ENCODE results near the gene GSK3A. TPM values are rescaled to one million over a fixed set of nuclear protein-coding genes. Genes with fewer than 3 reads are reported as not detected.

Gene GSK3A
- polyA plus RNA-seq, 4 donors, result 48.5 to 73.0 (median 70.6) TPM

DNA sequence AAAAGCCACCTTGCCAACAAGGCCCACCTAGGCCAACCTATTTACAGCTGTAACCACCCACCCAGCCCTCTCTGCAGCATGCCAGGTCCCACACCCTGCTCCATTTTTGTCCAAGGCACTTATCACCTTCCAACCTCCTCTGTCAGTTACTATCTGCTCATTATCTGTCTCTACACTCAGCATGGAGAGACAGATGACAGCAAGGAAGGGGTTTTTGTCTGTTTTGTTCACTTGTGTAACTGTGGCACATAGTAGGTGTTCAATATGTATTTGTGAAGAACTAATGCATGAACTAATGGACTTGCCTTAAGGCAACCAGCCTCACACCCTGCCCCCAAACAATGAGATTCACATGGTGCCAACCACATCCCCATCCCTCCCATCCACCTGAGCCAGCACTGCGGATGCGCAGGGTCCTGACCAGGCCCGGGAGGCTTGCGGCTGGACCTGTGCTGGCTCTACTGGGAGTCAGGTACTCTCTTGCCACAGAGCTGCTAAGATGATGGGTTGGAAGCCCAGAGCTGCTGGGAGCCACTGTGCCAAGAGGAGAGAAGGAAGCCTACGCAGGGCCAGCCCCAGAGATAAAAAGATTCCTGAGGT is 42.2 kb downstream of the GSK3A start:
- FAIRE-seq, result no peak
- WGBS, 3 donors, result 83 to 93% (median 85%) methylated on average over 5 of the region's 5 CpGs
- Histone ChIP-seq H3K4me3 (ENCODE audit: low read depth in 1 of 3, low read length in 3 of 3) (no peak overlapping the region), H3K9me3 (ENCODE audit: control insufficient read depth in 2 of 2, insufficient read depth in 1 of 2, low read depth in 1 of 2, low read length in 1 of 2) (no peaks in the 10 kb centered on the region), H3K36me3 (ENCODE audit: control insufficient read depth in 3 of 3, insufficient read depth in 2 of 3, low read depth in 1 of 3, low read length in 3 of 3) (peaks cover 3 to 86% (median 17%) of the 10 kb centered on the region in 3 donors), H3K4me1 (ENCODE audit: control insufficient read depth in 3 of 3, insufficient read depth in 2 of 3, low read depth in 1 of 3, low read length in 2 of 3) (peaks cover 0 to 8% (median 8%) of the 10 kb centered on the region in 3 donors), H3K27ac (ENCODE audit: low read depth in 1 of 3, low read length in 2 of 3) (peak overlapping the region in 2 of 3 donors; percentile 1 to 84), H3K27me3 (ENCODE audit: control insufficient read depth in 3 of 3, insufficient read depth in 3 of 3, low read length in 3 of 3) (no peaks in the 10 kb centered on the region)
- no peak for DNase-seq

DNA sequence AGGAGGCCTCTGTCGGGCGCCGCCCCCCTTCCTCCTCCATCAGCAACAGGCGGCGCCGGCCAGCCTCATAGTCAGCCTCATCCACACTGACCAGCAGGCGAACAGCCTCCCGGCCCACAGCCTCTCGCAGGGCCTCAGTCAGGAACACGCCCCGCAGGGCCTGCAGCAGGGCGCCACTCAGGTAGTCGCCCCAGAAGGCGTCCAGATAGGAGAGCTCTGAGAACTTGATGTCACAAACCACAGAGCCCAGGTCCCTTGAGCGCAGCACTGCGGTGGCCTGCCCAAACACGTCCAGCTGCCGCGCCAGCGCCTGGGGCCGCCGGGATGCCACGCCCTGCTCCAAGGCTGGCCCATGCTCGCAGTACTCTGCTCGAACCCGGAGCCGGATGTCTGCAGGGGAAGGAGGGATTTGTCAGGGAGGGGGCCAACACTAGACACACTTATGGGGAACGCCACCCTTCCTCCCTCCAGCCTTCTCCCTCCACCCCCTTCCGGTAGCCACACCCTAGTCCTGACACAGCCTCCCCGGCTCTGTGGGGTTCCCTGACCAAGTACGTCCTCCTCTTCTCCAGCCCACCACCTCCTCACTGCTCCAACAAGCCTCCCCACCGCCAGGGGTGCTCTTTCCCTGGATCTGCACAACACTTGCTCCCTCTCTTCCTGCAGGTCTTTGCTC is 42.8 kb downstream of the GSK3A start:
- 61 to 87% (median 70%) methylated on average over 29 to 32 of the region's 32 CpGs for WGBS, 3 donors
- Histone ChIP-seq H3K4me3 (ENCODE audit: low read depth in 1 of 3, low read length in 3 of 3) (peak overlapping the region in 1 of 3 donors; percentile 13), H3K9me3 (ENCODE audit: control insufficient read depth in 2 of 2, insufficient read depth in 1 of 2, low read depth in 1 of 2, low read length in 1 of 2) (no peaks in the 10 kb centered on the region), H3K27ac (ENCODE audit: low read depth in 1 of 3, low read length in 2 of 3) (peak overlapping the region in 2 of 3 donors; percentile 73 to 84), H3K36me3 (ENCODE audit: control insufficient read depth in 3 of 3, insufficient read depth in 2 of 3, low read depth in 1 of 3, low read length in 3 of 3) (peaks cover 0 to 83% (median 14%) of the 10 kb centered on the region in 3 donors), H3K27me3 (ENCODE audit: control insufficient read depth in 3 of 3, insufficient read depth in 3 of 3, low read length in 3 of 3) (no peaks in the 10 kb centered on the region), H3K4me1 (ENCODE audit: control insufficient read depth in 3 of 3, insufficient read depth in 2 of 3, low read depth in 1 of 3, low read length in 2 of 3) (peaks cover 0 to 8% (median 8%) of the 10 kb centered on the region in 3 donors)
- DNase-seq, result peak in 1 of 2 donors; percentile 32
- FAIRE-seq, result no peak

DNA sequence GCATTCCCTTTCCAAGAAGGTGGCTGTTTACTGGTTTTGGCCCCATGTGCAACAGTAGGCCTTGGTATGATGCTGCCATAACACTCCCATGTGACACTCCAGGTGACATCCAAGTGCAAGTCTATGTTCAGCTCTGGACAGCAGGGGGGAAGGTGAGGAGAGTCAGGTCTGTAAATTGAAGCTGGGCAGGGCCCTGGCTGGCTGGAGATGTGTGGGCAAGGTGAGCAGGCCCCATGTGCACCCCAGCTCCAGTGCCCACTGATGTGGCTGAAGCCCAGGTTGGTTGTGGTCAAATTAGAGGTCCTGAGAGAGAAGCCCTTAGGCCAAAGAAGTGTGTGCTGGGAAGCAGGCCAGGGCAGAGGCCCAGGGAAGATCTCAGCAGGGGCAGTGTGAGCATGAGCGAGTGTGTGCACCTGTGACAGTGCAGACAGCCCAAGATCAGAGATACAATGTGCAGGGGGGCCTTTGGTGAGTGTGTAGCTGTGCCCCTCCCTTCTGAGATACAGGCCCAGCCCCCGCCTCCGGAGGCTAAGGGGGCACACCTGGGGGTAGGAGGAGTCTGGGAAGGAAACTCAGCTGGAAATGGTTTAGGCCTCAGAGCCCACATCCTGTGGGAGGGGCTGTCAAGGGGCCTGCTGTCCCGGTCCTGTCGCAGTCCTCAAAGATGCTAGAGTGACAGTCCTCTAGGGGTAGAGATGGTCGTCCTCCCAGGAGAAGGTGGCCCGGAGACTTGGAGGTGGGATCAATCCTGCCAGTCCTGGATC is 43.5 kb downstream of the GSK3A start:
- H3K4me1 ChIP-seq (ENCODE audit: control insufficient read depth in 3 of 3, insufficient read depth in 2 of 3, low read depth in 1 of 3, low read length in 2 of 3), result peaks cover 0 to 8% (median 8%) of the 10 kb centered on the region in 3 donors
- 51 to 91% (median 54%) methylated on average over 7 of the region's 7 CpGs for WGBS, 3 donors
- peak overlapping the region in 1 of 3 donors; percentile 13 for H3K4me3 ChIP-seq (ENCODE audit: low read depth in 1 of 3, low read length in 3 of 3)
- H3K36me3 ChIP-seq (ENCODE audit: control insufficient read depth in 3 of 3, insufficient read depth in 2 of 3, low read depth in 1 of 3, low read length in 3 of 3), result peaks cover 0 to 75% (median 12%) of the 10 kb centered on the region in 3 donors
- FAIRE-seq, result no peak
- no peaks in the 10 kb centered on the region for H3K9me3 ChIP-seq (ENCODE audit: control insufficient read depth in 2 of 2, insufficient read depth in 1 of 2, low read depth in 1 of 2, low read length in 1 of 2)
- H3K27me3 ChIP-seq (ENCODE audit: control insufficient read depth in 3 of 3, insufficient read depth in 3 of 3, low read length in 3 of 3), result no peaks in the 10 kb centered on the region
- peak in 1 of 2 donors; percentile 68 for DNase-seq
- peak overlapping the region in 2 of 3 donors; percentile 73 to 84 for H3K27ac ChIP-seq (ENCODE audit: low read depth in 1 of 3, low read length in 2 of 3)

DNA sequence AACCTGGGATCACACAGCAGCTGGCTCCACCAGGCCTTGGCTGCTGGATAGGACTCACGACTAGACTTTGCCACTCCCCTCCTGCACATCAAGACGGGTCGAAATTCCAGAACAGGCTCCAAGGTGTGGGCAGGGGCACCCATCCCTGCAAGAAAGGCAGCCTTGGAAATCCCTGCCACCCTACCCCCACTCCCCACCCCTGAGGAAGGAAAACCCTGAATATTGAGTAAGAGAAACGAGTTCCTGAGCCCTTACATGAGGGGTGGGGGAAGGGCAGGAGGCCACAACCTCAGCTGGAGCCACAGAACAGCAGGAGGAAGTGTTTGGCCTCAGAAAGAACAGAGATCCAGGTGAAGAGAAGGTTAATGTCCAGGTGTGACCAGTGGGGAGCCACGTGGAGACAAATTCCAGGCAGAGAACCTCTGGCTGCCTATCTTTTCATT is 45.0 kb downstream of the GSK3A start:
- no peak for FAIRE-seq
- DNase-seq, result peak; percentile 61 to 73
- no peak overlapping the region for H3K4me3 ChIP-seq (ENCODE audit: low read depth in 1 of 3, low read length in 3 of 3)
- H3K27me3 ChIP-seq (ENCODE audit: control insufficient read depth in 3 of 3, insufficient read depth in 3 of 3, low read length in 3 of 3), result peaks cover 0 to 2% (median 0%) of the 10 kb centered on the region in 3 donors
- H3K9me3 ChIP-seq (ENCODE audit: control insufficient read depth in 2 of 2, insufficient read depth in 1 of 2, low read depth in 1 of 2, low read length in 1 of 2), result peaks cover 0 to 6% of the 10 kb centered on the region in 2 donors
- H3K4me1 ChIP-seq (ENCODE audit: control insufficient read depth in 3 of 3, insufficient read depth in 2 of 3, low read depth in 1 of 3, low read length in 2 of 3), result peaks cover 0 to 10% (median 8%) of the 10 kb centered on the region in 3 donors
- H3K27ac ChIP-seq (ENCODE audit: low read depth in 1 of 3, low read length in 2 of 3), result peak overlapping the region; percentile 32 to 79 (median 47)
- H3K36me3 ChIP-seq (ENCODE audit: control insufficient read depth in 3 of 3, insufficient read depth in 2 of 3, low read depth in 1 of 3, low read length in 3 of 3), result peaks cover 0 to 62% (median 6%) of the 10 kb centered on the region in 3 donors
- 25 to 30% (median 29%) methylated on average over 5 of the region's 5 CpGs for WGBS, 3 donors

DNA sequence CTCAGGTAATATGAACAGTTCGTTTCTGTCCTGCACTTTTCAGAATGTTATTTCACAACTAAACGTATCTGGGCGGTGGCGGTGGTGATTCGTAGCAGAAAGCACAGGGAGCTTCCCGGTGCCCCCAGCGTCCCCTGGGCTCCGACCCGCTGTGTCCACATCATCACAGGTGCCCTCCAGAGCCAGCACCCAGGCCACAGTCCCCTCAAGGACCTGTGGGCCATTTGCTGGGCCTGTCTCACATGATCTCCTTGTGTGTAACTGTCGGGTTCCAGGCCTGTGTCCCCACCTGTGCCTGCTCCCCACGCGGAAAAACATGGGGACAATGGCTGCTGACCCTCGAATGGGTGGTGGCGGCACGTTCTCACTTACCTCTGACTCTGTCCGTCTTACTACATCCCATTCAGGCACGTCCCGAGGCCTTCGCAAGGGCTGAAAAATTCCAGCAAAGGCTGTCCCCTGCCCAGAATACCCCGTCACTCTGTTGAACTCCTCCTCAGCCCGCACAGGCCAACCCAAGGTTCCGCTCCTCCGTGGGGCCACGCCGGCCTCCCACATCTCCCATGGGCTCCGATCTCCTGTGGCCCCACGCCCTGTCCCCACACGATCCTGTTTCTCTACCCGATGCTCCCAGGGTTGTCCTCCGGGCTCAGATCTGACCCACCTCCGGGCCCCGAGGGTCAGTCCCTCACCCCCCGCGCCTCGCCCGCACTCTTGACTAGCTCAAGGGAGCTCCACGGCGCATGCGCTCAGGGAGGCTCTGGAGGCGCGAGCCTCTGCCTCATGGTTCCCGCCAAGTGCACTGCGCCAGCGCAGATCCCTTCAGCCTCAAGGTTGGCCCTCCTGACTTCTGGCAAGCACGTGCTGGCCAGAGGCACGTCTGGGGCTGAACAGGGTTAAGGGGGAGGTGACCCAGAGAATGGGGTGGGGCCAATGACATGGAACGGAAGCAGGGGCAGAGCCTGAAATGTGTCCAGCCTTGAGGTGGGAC is 46.1 kb downstream of the GSK3A start:
- peaks cover 0 to 51% (median 6%) of the 10 kb centered on the region in 3 donors for H3K36me3 ChIP-seq (ENCODE audit: control insufficient read depth in 3 of 3, insufficient read depth in 2 of 3, low read depth in 1 of 3, low read length in 3 of 3)
- H3K27me3 ChIP-seq (ENCODE audit: control insufficient read depth in 3 of 3, insufficient read depth in 3 of 3, low read length in 3 of 3), result peaks cover 0 to 2% (median 0%) of the 10 kb centered on the region in 3 donors
- no peak overlapping the region for H3K27ac ChIP-seq (ENCODE audit: low read depth in 1 of 3, low read length in 2 of 3)
- H3K9me3 ChIP-seq (ENCODE audit: control insufficient read depth in 2 of 2, insufficient read depth in 1 of 2, low read depth in 1 of 2, low read length in 1 of 2), result peaks cover 0 to 6% of the 10 kb centered on the region in 2 donors
- H3K4me3 ChIP-seq (ENCODE audit: low read depth in 1 of 3, low read length in 3 of 3), result no peak overlapping the region
- peaks cover 6 to 20% (median 11%) of the 10 kb centered on the region in 3 donors for H3K4me1 ChIP-seq (ENCODE audit: control insufficient read depth in 3 of 3, insufficient read depth in 2 of 3, low read depth in 1 of 3, low read length in 2 of 3)
- FAIRE-seq (no peak), DNase-seq (no peak)
- 91 to 93% (median 93%) methylated on average over 46 to 47 of the region's 47 CpGs for WGBS, 3 donors

DNA sequence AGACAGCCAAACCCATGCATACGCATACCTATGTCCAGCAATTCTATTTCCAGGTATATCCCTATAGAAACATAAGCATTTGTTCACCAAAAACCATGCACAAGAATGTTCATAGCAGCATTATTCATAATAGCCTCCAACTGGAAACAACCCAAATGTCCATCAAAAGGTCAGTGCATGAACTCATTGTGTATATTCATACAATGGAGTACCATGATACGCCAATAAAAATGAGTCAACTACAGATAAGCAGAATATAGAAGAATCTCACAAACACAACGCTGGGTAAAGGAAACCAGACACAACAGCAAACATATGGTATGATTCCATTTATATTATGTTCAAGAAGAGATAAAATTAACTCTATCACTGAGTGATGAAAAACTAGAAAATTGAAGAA is 48.7 kb downstream of the GSK3A start:
- Histone ChIP-seq H3K27me3 (ENCODE audit: control insufficient read depth in 3 of 3, insufficient read depth in 3 of 3, low read length in 3 of 3) (peaks cover 0 to 2% (median 0%) of the 10 kb centered on the region in 3 donors), H3K36me3 (ENCODE audit: control insufficient read depth in 3 of 3, insufficient read depth in 2 of 3, low read depth in 1 of 3, low read length in 3 of 3) (peaks cover 0 to 25% (median 3%) of the 10 kb centered on the region in 3 donors), H3K9me3 (ENCODE audit: control insufficient read depth in 2 of 2, insufficient read depth in 1 of 2, low read depth in 1 of 2, low read length in 1 of 2) (peaks cover 0 to 6% of the 10 kb centered on the region in 2 donors), H3K27ac (ENCODE audit: low read depth in 1 of 3, low read length in 2 of 3) (peak overlapping the region in 1 of 3 donors; percentile 9), H3K4me3 (ENCODE audit: low read depth in 1 of 3, low read length in 3 of 3) (no peak overlapping the region), H3K4me1 (ENCODE audit: control insufficient read depth in 3 of 3, insufficient read depth in 2 of 3, low read depth in 1 of 3, low read length in 2 of 3) (peaks cover 9 to 26% (median 15%) of the 10 kb centered on the region in 3 donors)
- 46 to 60% (median 55%) methylated on average over 3 of the region's 3 CpGs for WGBS, 3 donors
- FAIRE-seq (no peak), DNase-seq (peak in 1 of 2 donors; percentile 73)

DNA sequence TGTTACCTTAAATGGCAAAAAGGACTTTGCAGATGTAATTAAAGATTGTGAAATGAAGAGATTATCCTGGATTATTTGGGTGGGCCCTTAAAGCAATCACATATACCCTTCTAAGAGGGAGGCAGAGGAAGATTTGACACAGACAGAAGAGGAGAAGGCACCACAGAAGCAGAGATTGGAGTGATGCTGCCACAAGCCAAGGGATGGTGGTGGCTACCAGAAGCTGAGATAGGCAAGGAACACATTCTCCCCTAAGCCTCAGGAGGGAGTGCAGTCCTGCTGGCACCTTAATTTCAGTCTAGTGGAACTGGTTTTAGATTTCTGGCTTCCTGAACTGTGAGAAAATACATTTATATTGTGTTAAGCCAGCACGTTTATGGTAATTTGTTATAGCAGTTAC is 49.1 kb downstream of the GSK3A start:
- H3K36me3 ChIP-seq (ENCODE audit: control insufficient read depth in 3 of 3, insufficient read depth in 2 of 3, low read depth in 1 of 3, low read length in 3 of 3), result peaks cover 0 to 21% (median 3%) of the 10 kb centered on the region in 3 donors
- H3K9me3 ChIP-seq (ENCODE audit: control insufficient read depth in 2 of 2, insufficient read depth in 1 of 2, low read depth in 1 of 2, low read length in 1 of 2), result peaks cover 0 to 6% of the 10 kb centered on the region in 2 donors
- WGBS, 3 donors, result 77 to 91% (median 89%) methylated on average over 1 of the region's 1 CpG
- no peak for FAIRE-seq
- peaks cover 9 to 26% (median 15%) of the 10 kb centered on the region in 3 donors for H3K4me1 ChIP-seq (ENCODE audit: control insufficient read depth in 3 of 3, insufficient read depth in 2 of 3, low read depth in 1 of 3, low read length in 2 of 3)
- H3K27ac ChIP-seq (ENCODE audit: low read depth in 1 of 3, low read length in 2 of 3), result peak overlapping the region in 1 of 3 donors; percentile 9
- peaks cover 0 to 2% (median 0%) of the 10 kb centered on the region in 3 donors for H3K27me3 ChIP-seq (ENCODE audit: control insufficient read depth in 3 of 3, insufficient read depth in 3 of 3, low read length in 3 of 3)
- no peak overlapping the region for H3K4me3 ChIP-seq (ENCODE audit: low read depth in 1 of 3, low read length in 3 of 3)
- no peak for DNase-seq
